Activated T-cell treated with anti-CD3 and anti-CD28 coated beads, Interleukin-2, amount 50 U/mL, for 24 hours (primary cell): ENCODE results near the gene CD28.
"Not testable (repeated sequence)": the region's sequence is repeated elsewhere in the genome, so short reads cannot be mapped to it uniquely, and the experiment has no call there.

Source experiments
- DNase-seq: peaks from one replicate; pipeline ENCODE4 v3.0.0-alpha.2; 2020
- H3K27ac Mint-ChIP-seq: 2 replicates; pipeline ENCODE4 v1.8.0; 2020; ENCODE audit warnings: mild to moderate bottlenecking, mixed read lengths
- H3K27me3 Mint-ChIP-seq: 2 replicates; pipeline ENCODE4 v1.8.0; 2020; ENCODE audit warnings: mixed read lengths
- H3K36me3 Mint-ChIP-seq: 2 replicates; pipeline ENCODE4 v1.8.0; 2020; ENCODE audit warnings: low read depth, mixed read lengths
- H3K4me1 Mint-ChIP-seq: 2 replicates; pipeline ENCODE4 v1.8.0; 2020; ENCODE audit warnings: low read depth, mixed read lengths
- H3K4me3 Mint-ChIP-seq: 2 replicates; pipeline ENCODE4 v1.8.0; 2020; ENCODE audit warnings: mild to moderate bottlenecking, moderate library complexity, mixed read lengths
- H3K9me3 Mint-ChIP-seq: 2 replicates; pipeline ENCODE4 v1.8.0; 2020; ENCODE audit warnings: mixed read lengths

Gene CD28

GRCh38 chr2:203785391-203786110 lies 79.1 kb downstream of the CD28 start:
- H3K27me3 Mint-ChIP-seq, DNase-seq, H3K4me3 Mint-ChIP-seq, H3K9me3 Mint-ChIP-seq, H3K27ac Mint-ChIP-seq, H3K36me3 Mint-ChIP-seq: not testable (repeated sequence)
- peaks cover 50% of the 10 kb centered on the region for H3K4me1 Mint-ChIP-seq

DNA sequence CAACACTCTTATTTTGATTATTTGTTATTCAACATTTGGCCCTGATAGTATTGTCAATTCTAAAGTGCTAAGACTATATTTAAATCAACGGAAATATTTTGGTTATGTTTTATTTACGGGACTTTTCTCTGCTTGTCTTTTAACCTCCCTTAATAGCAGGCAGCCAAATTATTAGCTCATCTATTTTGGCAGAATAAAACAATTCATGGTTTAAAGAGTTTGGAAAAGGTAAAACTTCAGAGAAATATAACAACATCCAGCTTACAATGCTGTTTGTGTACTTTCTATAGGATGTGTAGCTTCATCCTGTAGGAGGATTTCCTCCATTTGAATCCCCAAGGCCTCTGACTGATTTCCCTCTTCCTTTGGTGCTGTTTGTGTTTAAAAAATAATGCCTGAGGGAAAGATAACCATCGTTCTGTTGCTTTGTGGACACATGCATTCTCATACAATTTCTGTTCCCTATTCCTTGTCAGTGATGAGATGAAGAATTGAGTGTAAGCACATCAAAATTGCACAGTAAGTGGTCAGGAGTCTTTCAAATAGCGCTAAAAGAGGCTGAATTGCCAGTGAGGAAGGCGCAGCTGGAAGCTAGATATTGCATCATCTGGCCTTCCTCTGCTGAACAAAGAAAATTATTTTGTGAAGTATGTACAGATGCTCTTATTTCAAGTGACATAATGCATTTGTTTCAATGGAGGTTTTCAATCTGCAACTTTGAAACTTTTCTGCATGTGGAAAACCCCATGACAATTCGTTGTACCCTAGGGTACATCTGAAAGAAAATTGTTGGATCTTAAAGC lies 80.3 kb downstream of the CD28 start:
- no peak overlapping the region for H3K4me3 Mint-ChIP-seq
- DNase-seq: no peak
- peaks cover 40% of the 10 kb centered on the region for H3K4me1 Mint-ChIP-seq
- no peaks in the 10 kb centered on the region for H3K9me3 Mint-ChIP-seq
- H3K36me3 Mint-ChIP-seq: no peaks in the 10 kb centered on the region
- H3K27ac Mint-ChIP-seq: no peak overlapping the region
- no peaks in the 10 kb centered on the region for H3K27me3 Mint-ChIP-seq

DNA sequence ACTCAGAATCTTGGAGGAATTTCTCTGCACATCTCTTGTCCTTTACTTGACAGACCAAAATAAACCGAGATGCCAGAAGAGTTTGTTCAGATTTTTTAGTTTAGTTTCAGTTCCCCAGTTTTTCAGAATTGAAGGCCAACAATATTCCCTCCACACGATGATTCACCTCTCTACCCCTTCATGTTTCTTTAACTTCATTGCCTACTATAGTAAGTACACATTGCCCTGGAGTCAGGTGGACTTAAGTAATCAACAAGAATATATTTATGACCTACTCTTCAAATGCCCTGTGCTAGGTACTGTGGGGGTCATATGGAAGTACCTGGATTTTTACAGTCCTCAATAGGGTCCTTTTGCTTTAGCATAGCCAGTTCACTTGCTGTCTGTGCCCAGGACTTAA lies 81.5 kb downstream of the CD28 start:
- no peak for DNase-seq
- no peaks in the 10 kb centered on the region for H3K27me3 Mint-ChIP-seq
- no peak overlapping the region for H3K4me3 Mint-ChIP-seq
- H3K27ac Mint-ChIP-seq: no peak overlapping the region
- peaks cover 28% of the 10 kb centered on the region for H3K4me1 Mint-ChIP-seq
- no peaks in the 10 kb centered on the region for H3K36me3 Mint-ChIP-seq
- no peaks in the 10 kb centered on the region for H3K9me3 Mint-ChIP-seq
